Lower leg skin (tissue), 3 donors: Measurements from ENCODE around the gene RBL1.

Experiments
- POLR2A ChIP-seq, 2 donors: fragments of 450-650 bp; IDR thresholded peaks; one replicate each; pipeline ENCODE4 v1.6.1; 2016 to 2017; ENCODE audit warnings: antibody characterized with exemption in 2 of 2, mild to moderate bottlenecking in 1 of 2, moderate library complexity in 1 of 2
- TF ChIP-seq, protein P1 (sequence below), 3 donors: fragments of 450-650 bp; IDR thresholded peaks; one replicate each; pipeline ENCODE4 v1.5.1; 2016; ENCODE audit warnings: antibody characterized with exemption in 3 of 3, mild to moderate bottlenecking in 3 of 3, moderate library complexity in 2 of 3

GRCh38 chr20:36988494-36988966 lies 107.3 kb downstream of the RBL1 start:
- TF ChIP-seq POLR2A (IDR thresholded peaks at IDR 0.05) = no peak
- TF ChIP-seq, protein P1, sequence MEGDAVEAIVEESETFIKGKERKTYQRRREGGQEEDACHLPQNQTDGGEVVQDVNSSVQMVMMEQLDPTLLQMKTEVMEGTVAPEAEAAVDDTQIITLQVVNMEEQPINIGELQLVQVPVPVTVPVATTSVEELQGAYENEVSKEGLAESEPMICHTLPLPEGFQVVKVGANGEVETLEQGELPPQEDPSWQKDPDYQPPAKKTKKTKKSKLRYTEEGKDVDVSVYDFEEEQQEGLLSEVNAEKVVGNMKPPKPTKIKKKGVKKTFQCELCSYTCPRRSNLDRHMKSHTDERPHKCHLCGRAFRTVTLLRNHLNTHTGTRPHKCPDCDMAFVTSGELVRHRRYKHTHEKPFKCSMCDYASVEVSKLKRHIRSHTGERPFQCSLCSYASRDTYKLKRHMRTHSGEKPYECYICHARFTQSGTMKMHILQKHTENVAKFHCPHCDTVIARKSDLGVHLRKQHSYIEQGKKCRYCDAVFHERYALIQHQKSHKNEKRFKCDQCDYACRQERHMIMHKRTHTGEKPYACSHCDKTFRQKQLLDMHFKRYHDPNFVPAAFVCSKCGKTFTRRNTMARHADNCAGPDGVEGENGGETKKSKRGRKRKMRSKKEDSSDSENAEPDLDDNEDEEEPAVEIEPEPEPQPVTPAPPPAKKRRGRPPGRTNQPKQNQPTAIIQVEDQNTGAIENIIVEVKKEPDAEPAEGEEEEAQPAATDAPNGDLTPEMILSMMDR (IDR thresholded peaks at IDR 0.05) = no peak
